Liver (tissue), 9 donors: ENCODE data around the gene FMO4. TPM values are rescaled to one million over a fixed set of nuclear protein-coding genes. Genes with fewer than 3 reads are reported as not detected.

Experiments
- DNase-seq: peaks from one replicate; pipeline ENCODE4 v3.0.0-alpha.2; 2017; ENCODE audit warnings: low spot score
- H3K27ac ChIP-seq, 2 donors: one replicate each; pipeline ENCODE4 v1.7.0; 2013; ENCODE audit warnings: inconsistent platforms in 2 of 2, low read length in 2 of 2, control low read depth in 1 of 2, low read depth in 1 of 2, mild to moderate bottlenecking in 1 of 2
- H3K27me3 ChIP-seq, 4 donors: one replicate each; pipeline versions ENCODE4 v1.6.1 to v1.7.0; 2013; ENCODE audit warnings: low read length in 3 of 4, inconsistent platforms in 1 of 4, mild to moderate bottlenecking in 1 of 4, moderate library complexity in 1 of 4; ENCODE audit not compliant: control insufficient read depth in 4 of 4, insufficient read depth in 4 of 4
- H3K36me3 ChIP-seq, 4 donors: one replicate each; pipeline versions ENCODE4 v1.6.1 to v1.7.0; 2013; ENCODE audit warnings: low read length in 3 of 4, mild to moderate bottlenecking in 3 of 4, low read depth in 1 of 4, moderate library complexity in 1 of 4; ENCODE audit not compliant: control insufficient read depth in 4 of 4, insufficient read depth in 3 of 4
- H3K4me1 ChIP-seq, 4 donors: one replicate each; pipeline versions ENCODE4 v1.6.1 to v1.7.0; 2013; ENCODE audit warnings: low read length in 3 of 4, mild to moderate bottlenecking in 3 of 4, moderate library complexity in 1 of 4; ENCODE audit not compliant: control insufficient read depth in 4 of 4, insufficient read depth in 4 of 4
- H3K4me3 ChIP-seq, 3 donors: one replicate each; pipeline versions ENCODE4 v1.6.1 to v1.7.0; 2013; ENCODE audit warnings: low read length in 3 of 3, control low read depth in 1 of 3, low read depth in 1 of 3, mild to moderate bottlenecking in 1 of 3
- H3K9ac ChIP-seq, 2 donors: one replicate each; pipeline ENCODE4 v1.7.0; 2013; ENCODE audit warnings: low read length in 2 of 2, mild to moderate bottlenecking in 2 of 2, moderate library complexity in 2 of 2, control low read depth in 1 of 2, low read depth in 1 of 2
- H3K9me3 ChIP-seq, 4 donors: one replicate each; pipeline versions ENCODE4 v1.6.1 to v1.7.0; 2013; ENCODE audit warnings: low read length in 3 of 4; ENCODE audit not compliant: control insufficient read depth in 4 of 4
- ATF3 ChIP-seq: IDR thresholded peaks from 2 replicates; pipeline ENCODE4 v1.6.1; 2016; ENCODE audit warnings: antibody characterized with exemption
- EGR1 ChIP-seq, 2 donors: IDR thresholded peaks; 2 replicates each; pipeline ENCODE4 v1.6.1; 2016 to 2018; ENCODE audit warnings: antibody characterized with exemption in 2 of 2, low read depth in 2 of 2
- FOXA1 ChIP-seq: IDR thresholded peaks from 2 replicates; pipeline ENCODE4 v1.6.1; 2016; ENCODE audit warnings: antibody characterized with exemption
- FOXA2 ChIP-seq: IDR thresholded peaks from 2 replicates; pipeline ENCODE4 v1.6.1; 2016; ENCODE audit warnings: antibody characterized with exemption
- GABPA ChIP-seq, 2 donors: IDR thresholded peaks in 1 of 2; conservative IDR thresholded peaks in 1 of 2; 2 replicates each; pipeline ENCODE4 v1.6.1; 2016; ENCODE audit warnings: antibody characterized with exemption in 2 of 2, mild to moderate bottlenecking in 1 of 2, moderate library complexity in 1 of 2
- HNF4A ChIP-seq, 2 donors: conservative IDR thresholded peaks; 2 replicates each; pipeline ENCODE4 v1.6.1; 2016; ENCODE audit warnings: antibody characterized with exemption in 2 of 2, mild to moderate bottlenecking in 2 of 2
- HNF4G ChIP-seq: IDR thresholded peaks from 2 replicates; pipeline ENCODE4 v1.6.1; 2016; ENCODE audit warnings: antibody characterized with exemption
- JUND ChIP-seq, 2 donors: IDR thresholded peaks; 2 replicates each; pipeline ENCODE4 v1.6.1; 2016; ENCODE audit warnings: antibody characterized with exemption in 2 of 2
- NR2F2 ChIP-seq: IDR thresholded peaks from 2 replicates; pipeline ENCODE4 v1.6.1; 2016; ENCODE audit warnings: antibody characterized with exemption
- RAD21 ChIP-seq, 2 donors: IDR thresholded peaks; 2 replicates each; pipeline ENCODE4 v1.6.1; 2016; ENCODE audit warnings: antibody characterized with exemption in 2 of 2, mild to moderate bottlenecking in 2 of 2
- RXRA ChIP-seq, 2 donors: IDR thresholded peaks; 2 replicates each; pipeline ENCODE4 v1.6.1; 2017 to 2018; ENCODE audit warnings: antibody characterized with exemption in 2 of 2, mild to moderate bottlenecking in 1 of 2
- SP1 ChIP-seq: IDR thresholded peaks from 2 replicates; pipeline ENCODE4 v1.6.1; 2018; ENCODE audit warnings: antibody characterized with exemption, mild to moderate bottlenecking
- TAF1 ChIP-seq: conservative IDR thresholded peaks from 2 replicates; pipeline ENCODE4 v1.6.1; 2016; ENCODE audit warnings: antibody characterized with exemption, mild to moderate bottlenecking
- YY1 ChIP-seq: IDR thresholded peaks from 2 replicates; pipeline ENCODE4 v1.6.1; 2016; ENCODE audit warnings: antibody characterized with exemption, mild to moderate bottlenecking
- WGBS: extraction: QIAGEN DNeasy Blood & Tissue Kit; methylation state at CpG from one replicate; pipeline ENCODE4 v1.1.7; 2013; 5-methylcytosine and 5-hydroxymethylcytosine counted together
- polyA plus RNA-seq, 2 donors: library from polyadenylated mRNA; stranded (reverse) in 1 of 2; unstranded in 1 of 2; fragments of 200-250 nt in 1 of 2; fragments of >200 nt in 1 of 2; fragmentation: Nextera tagmentation in 1 of 2; extraction: Ambion mirVana in 1 of 2; gene quantifications; one replicate each; pipeline versions ENCODE4 v1.2.1 to v1.2.3, GENCODE V29; 2013 to 2015
- total RNA-seq, 2 donors: library from RNA; depleted of rRNA; stranded (reverse); fragments of >200 nt; gene quantifications; one replicate each; pipeline ENCODE4 v1.2.3, GENCODE V29; 2014
- TF ChIP-seq, protein P1 (sequence below): IDR thresholded peaks from 2 replicates; pipeline ENCODE4 v1.6.1; 2016; ENCODE audit warnings: antibody characterized with exemption
- TF ChIP-seq, protein P2 (sequence below): IDR thresholded peaks from 2 replicates; pipeline ENCODE4 v1.6.1; 2016; ENCODE audit warnings: antibody characterized with exemption, mild to moderate bottlenecking
- TF ChIP-seq, protein P3 (sequence below): fragments of 150-350 bp; IDR thresholded peaks from 2 replicates; pipeline ENCODE4 v1.5.1; 2017; ENCODE audit warnings: improper control_type of control experiment, low read depth, low read length; ENCODE audit not compliant: missing input control
- TF ChIP-seq, protein P4 (sequence below): IDR thresholded peaks from 2 replicates; pipeline ENCODE4 v1.6.1; 2016; ENCODE audit warnings: antibody characterized with exemption
- donor health status: healthy.
- donor health status: healthy.
- donor health status: healthy.
- donor health status: healthy.
- donor health status: healthy.

The FMO4 gene
- total and polyA plus RNA-seq, 4 donors, result 7.2 to 26.9 (median 9.3) TPM

DNA sequence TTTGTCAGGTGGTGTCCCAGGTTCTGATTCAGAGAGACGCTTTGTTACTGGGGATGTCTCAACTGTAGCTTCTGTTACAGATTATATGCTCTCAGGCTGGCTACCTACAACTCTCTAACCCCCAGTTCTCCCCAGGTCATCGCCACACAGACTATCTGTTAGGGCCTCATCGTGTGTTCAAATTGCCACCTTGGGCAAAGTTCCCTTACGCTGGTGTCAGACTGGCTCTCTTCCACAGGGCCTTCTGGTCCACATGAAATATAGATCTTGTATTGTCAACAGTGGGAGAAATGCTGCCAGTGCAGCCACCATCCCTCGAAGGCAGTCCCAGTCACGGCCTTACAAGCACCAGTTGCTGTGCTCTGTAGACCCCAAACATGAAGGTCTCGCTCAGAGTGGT, 15.3 kb downstream of the FMO4 start:
- Histone ChIP-seq H3K36me3 (peaks cover 0 to 8% (median 1%) of the 10 kb centered on the region in 4 donors), H3K27ac (peak overlapping the region; percentile 47 to 52), H3K4me1 (peaks cover 2 to 23% (median 16%) of the 10 kb centered on the region in 4 donors), H3K27me3 (no peaks in the 10 kb centered on the region), H3K4me3 (no peak overlapping the region), H3K9me3 (no peaks in the 10 kb centered on the region), H3K9ac (no peak overlapping the region)
- TF ChIP-seq HNF4G, result no peak
- TF ChIP-seq NR2F2, result no peak
- TF ChIP-seq, protein P1, sequence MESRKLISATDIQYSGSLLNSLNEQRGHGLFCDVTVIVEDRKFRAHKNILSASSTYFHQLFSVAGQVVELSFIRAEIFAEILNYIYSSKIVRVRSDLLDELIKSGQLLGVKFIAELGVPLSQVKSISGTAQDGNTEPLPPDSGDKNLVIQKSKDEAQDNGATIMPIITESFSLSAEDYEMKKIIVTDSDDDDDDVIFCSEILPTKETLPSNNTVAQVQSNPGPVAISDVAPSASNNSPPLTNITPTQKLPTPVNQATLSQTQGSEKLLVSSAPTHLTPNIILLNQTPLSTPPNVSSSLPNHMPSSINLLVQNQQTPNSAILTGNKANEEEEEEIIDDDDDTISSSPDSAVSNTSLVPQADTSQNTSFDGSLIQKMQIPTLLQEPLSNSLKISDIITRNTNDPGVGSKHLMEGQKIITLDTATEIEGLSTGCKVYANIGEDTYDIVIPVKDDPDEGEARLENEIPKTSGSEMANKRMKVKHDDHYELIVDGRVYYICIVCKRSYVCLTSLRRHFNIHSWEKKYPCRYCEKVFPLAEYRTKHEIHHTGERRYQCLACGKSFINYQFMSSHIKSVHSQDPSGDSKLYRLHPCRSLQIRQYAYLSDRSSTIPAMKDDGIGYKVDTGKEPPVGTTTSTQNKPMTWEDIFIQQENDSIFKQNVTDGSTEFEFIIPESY, result no peak
- peak; percentile 74 to 82 for TF ChIP-seq RXRA (IDR thresholded peaks at IDR 0.05)
- peak; percentile 76 to 79 for TF ChIP-seq HNF4A (conservative IDR thresholded peaks at IDR 0.05)
- TF ChIP-seq, protein P2, sequence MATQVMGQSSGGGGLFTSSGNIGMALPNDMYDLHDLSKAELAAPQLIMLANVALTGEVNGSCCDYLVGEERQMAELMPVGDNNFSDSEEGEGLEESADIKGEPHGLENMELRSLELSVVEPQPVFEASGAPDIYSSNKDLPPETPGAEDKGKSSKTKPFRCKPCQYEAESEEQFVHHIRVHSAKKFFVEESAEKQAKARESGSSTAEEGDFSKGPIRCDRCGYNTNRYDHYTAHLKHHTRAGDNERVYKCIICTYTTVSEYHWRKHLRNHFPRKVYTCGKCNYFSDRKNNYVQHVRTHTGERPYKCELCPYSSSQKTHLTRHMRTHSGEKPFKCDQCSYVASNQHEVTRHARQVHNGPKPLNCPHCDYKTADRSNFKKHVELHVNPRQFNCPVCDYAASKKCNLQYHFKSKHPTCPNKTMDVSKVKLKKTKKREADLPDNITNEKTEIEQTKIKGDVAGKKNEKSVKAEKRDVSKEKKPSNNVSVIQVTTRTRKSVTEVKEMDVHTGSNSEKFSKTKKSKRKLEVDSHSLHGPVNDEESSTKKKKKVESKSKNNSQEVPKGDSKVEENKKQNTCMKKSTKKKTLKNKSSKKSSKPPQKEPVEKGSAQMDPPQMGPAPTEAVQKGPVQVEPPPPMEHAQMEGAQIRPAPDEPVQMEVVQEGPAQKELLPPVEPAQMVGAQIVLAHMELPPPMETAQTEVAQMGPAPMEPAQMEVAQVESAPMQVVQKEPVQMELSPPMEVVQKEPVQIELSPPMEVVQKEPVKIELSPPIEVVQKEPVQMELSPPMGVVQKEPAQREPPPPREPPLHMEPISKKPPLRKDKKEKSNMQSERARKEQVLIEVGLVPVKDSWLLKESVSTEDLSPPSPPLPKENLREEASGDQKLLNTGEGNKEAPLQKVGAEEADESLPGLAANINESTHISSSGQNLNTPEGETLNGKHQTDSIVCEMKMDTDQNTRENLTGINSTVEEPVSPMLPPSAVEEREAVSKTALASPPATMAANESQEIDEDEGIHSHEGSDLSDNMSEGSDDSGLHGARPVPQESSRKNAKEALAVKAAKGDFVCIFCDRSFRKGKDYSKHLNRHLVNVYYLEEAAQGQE, result no peak
- no peak for TF ChIP-seq EGR1 (IDR thresholded peaks at IDR 0.05; ENCODE audit: low read depth in 2 of 2)
- TF ChIP-seq JUND (IDR thresholded peaks at IDR 0.05), result peak in 1 of 2 donors; percentile 56
- peak; percentile 70 for TF ChIP-seq FOXA2
- TF ChIP-seq, protein P3, sequence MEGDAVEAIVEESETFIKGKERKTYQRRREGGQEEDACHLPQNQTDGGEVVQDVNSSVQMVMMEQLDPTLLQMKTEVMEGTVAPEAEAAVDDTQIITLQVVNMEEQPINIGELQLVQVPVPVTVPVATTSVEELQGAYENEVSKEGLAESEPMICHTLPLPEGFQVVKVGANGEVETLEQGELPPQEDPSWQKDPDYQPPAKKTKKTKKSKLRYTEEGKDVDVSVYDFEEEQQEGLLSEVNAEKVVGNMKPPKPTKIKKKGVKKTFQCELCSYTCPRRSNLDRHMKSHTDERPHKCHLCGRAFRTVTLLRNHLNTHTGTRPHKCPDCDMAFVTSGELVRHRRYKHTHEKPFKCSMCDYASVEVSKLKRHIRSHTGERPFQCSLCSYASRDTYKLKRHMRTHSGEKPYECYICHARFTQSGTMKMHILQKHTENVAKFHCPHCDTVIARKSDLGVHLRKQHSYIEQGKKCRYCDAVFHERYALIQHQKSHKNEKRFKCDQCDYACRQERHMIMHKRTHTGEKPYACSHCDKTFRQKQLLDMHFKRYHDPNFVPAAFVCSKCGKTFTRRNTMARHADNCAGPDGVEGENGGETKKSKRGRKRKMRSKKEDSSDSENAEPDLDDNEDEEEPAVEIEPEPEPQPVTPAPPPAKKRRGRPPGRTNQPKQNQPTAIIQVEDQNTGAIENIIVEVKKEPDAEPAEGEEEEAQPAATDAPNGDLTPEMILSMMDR, result no peak
- no peak for TF ChIP-seq GABPA (IDR thresholded peaks at IDR 0.05 in 1 of 2, conservative IDR thresholded peaks at IDR 0.05 in 1 of 2)
- TF ChIP-seq, protein P4, sequence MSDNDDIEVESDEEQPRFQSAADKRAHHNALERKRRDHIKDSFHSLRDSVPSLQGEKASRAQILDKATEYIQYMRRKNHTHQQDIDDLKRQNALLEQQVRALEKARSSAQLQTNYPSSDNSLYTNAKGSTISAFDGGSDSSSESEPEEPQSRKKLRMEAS, result peak; percentile 12
- no peak for TF ChIP-seq FOXA1
- TF ChIP-seq RAD21 (IDR thresholded peaks at IDR 0.05), result peak in 1 of 2 donors; percentile 13
- TF ChIP-seq ATF3, result no peak
- TF ChIP-seq YY1, result peak; percentile 35
- TF ChIP-seq TAF1, result no peak
- peak; percentile 66 for TF ChIP-seq SP1
- no peak for DNase-seq
- 52% methylated on average over 7 of the region's 7 CpGs for WGBS
